Daoy (cell line): Measurements from ENCODE around the gene A4GNT. TPM values are rescaled to one million over a fixed set of nuclear protein-coding genes. Genes with fewer than 3 reads are reported as not detected.
A peak's percentile ranks its signal among the peaks of the same experiment; 100 is the strongest.

Experiments used
- DNase-seq: peaks from one replicate; pipeline ENCODE4 v3.0.0-alpha.2; 2015; ENCODE audit warnings: low read depth
- total RNA-seq: library from RNA; depleted of rRNA; stranded (reverse); fragments of >200 nt; shearing (Covaris generic); gene quantifications from 2 replicates; pipeline ENCODE4 v1.2.3, GENCODE V29; 2014; rRNA removed

Gene A4GNT
- total RNA-seq, 1 experiment from 2014 or later: not detected

DNA sequence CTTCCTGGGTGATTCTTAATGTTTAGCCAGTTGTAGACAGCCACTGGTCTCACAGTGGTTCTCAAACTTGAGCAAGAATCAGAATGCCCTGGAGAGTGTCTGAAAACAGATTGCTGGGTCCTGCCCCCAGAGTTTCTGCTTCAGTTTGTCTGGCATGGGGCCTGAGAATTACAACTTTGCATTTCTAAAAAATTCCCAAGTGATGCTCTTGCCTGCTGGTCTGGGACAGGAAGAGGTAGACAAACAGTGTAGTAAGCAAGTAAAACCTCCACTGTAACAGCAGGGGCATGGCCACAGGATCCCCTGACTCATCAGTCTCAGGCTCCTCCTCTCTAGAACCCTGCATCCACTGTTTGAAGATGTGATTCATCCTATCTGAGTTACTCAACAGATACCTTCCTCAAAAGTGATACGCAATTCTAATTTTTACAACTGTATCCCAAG lies 53.3 kb downstream of the A4GNT start:
- peak; percentile 95 for DNase-seq

DNA sequence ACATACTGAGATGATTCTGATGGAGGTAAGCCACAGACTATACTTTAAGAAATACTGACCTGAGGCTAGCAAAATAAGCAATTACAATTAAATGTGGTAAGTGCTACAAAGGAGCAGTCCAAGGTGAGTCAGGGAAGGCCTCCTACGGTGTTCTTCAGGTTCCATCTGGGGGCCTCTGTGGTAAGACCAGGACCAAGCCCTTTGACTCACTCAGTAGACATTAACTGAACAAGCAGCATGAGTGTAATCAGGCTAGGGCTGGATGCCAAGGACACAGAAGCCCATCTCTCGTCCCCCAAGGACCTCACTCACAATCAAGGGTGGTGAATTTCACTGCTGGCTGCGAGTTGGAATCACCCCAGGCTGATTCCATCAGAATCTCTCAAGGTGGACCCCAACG lies 54.1 kb downstream of the A4GNT start:
- DNase-seq: peak; percentile 86

Other genes with a start within 250 kb of the A4GNT start
- gene CLDN18, start 122.2 kb downstream of the A4GNT start, total RNA-seq: not detected in 2 replicates
- 8.2 and 9.7 TPM in 2 replicates for gene DZIP1L, start 16.8 kb downstream of the A4GNT start, total RNA-seq
- gene DBR1, start 42.5 kb upstream of the A4GNT start, total RNA-seq: 26.2 and 32.9 TPM in 2 replicates
- gene ARMC8, start 54.9 kb upstream of the A4GNT start, total RNA-seq: 54.8 and 56.3 TPM in 2 replicates
- not detected in 2 replicates for gene NME9, start 197.5 kb upstream of the A4GNT start, total RNA-seq
- 12.3 and 14.8 TPM in 2 replicates for gene MRAS, start 216.2 kb upstream of the A4GNT start, total RNA-seq